ENCODE measurements around the gene ST6GALNAC1.

Gene ST6GALNAC1

GRCh38 chr17:76575570-76575969 lies 68.0 kb downstream of the ST6GALNAC1 start:
- no peak for DNase-seq

Measured in NCI-H510A treated with DMSO at 0.1 percent for 48 hours (cell line).